ENCODE data around the gene RHPN2.
"Not testable (repeated sequence)": the region's sequence is repeated elsewhere in the genome, so short reads cannot be mapped to it uniquely, and the experiment has no call there.

Gene RHPN2

DNA sequence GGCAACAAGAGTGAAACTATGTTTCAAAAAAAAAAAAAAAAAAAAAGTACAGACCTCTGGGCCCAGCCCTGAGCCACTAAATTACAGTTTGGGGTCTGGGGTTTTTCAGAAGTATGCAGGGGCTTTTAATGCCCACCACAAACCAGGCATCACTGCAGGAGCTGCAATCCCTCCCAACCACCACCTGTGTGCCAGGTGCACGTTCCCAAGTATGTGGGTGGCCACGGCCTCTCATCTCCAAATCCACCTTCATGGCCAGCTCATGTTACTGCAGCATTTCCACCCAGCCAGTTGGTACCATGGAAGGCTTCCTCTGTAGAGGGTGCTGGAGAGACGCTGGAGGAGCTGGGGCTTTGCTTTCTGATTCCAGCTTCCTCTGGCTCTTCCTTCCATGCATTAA, 119.4 kb downstream of the RHPN2 start:
- DNase-seq: no peak
- ATAC-seq (replicated peaks): no peak
- no peak overlapping the region for H3K27ac Mint-ChIP-seq
- H3K27me3 Mint-ChIP-seq: no peaks in the 10 kb centered on the region
- H3K4me1 Mint-ChIP-seq: no peaks in the 10 kb centered on the region
- H3K9me3 Mint-ChIP-seq: peaks cover 8 to 9% of the 10 kb centered on the region in 2 donors
- peaks cover 65 to 72% of the 10 kb centered on the region in 2 donors for H3K36me3 Mint-ChIP-seq
- H3K4me3 Mint-ChIP-seq: no peak overlapping the region

DNA sequence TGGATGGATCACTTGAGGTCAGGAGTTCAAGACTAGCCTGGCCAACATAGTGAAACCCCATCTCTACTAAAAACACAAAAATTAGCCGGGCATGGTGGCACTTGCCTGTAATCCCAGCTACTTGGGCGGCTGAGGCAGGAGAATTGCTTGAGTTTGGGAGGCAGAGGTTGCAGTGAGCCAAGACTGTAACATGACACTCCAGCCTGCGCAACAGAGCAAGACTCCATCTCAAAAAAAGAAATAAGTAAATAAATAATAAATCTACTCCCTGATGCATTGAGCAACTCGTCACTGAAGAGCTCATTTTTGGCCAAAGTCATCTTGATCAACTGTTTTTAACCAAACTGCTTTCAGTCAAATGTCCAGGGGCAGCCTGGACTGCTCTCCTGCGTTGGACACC, 123.4 kb downstream of the RHPN2 start:
- not testable (repeated sequence) for H3K27me3 Mint-ChIP-seq; H3K4me1 Mint-ChIP-seq; H3K27ac Mint-ChIP-seq; ATAC-seq (replicated peaks); H3K4me3 Mint-ChIP-seq; DNase-seq; H3K9me3 Mint-ChIP-seq
- H3K36me3 Mint-ChIP-seq: peaks cover 46 to 55% of the 10 kb centered on the region in 2 donors

DNA sequence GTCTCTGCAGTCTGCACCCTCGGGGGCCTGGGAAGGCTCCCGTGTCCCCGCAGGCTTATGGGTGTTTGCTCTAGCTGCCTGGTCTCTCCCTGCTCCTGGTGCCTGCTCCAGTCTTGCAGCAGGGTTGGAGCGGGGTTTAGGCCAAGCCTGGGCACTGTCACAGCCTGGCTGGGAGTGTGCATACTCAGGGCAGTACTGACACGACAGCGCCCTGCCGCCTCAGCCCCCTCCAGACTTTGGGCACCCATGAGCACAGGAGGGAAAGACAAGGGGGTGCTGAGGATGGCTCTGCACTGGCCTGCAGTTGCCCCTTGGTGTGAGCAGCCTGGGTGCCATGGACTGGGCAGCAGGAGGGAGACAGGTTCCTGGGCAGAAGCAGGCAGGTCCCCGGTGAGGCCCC, 128.6 kb downstream of the RHPN2 start:
- ATAC-seq (replicated peaks) (no peak), DNase-seq (no peak)
- Mint-ChIP-seq H3K4me3 (no peak overlapping the region), H3K36me3 (peaks cover 38 to 52% of the 10 kb centered on the region in 2 donors), H3K27ac (no peak overlapping the region), H3K27me3 (no peaks in the 10 kb centered on the region), H3K4me1 (no peaks in the 10 kb centered on the region), H3K9me3 (no peaks in the 10 kb centered on the region)

DNA sequence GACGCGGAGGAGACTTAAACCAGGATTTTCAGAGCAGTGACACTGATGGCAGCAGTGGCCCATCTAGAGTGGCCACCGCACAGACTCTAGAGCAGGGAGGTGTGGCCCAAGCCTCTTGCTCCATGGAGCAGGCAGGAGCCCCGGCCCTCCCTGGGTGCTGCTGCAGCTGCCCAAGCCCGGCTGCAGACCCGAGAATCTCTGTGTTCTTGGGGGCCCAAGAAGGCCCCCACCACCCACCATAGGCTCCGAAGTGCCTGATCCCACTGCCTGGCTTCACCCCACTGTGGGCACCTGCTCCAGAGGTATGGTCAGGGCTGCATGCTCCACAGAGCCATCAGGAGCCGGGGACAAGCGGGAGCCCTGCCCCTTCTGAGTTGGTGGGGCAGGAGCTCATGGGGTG, 129.1 kb downstream of the RHPN2 start:
- ATAC-seq (replicated peaks) (no peak), DNase-seq (no peak)
- no peaks in the 10 kb centered on the region for H3K9me3 Mint-ChIP-seq
- no peaks in the 10 kb centered on the region for H3K4me1 Mint-ChIP-seq
- H3K4me3 Mint-ChIP-seq: no peak overlapping the region
- H3K36me3 Mint-ChIP-seq: peaks cover 41 to 57% of the 10 kb centered on the region in 2 donors
- H3K27me3 Mint-ChIP-seq: no peaks in the 10 kb centered on the region
- H3K27ac Mint-ChIP-seq: no peak overlapping the region

DNA sequence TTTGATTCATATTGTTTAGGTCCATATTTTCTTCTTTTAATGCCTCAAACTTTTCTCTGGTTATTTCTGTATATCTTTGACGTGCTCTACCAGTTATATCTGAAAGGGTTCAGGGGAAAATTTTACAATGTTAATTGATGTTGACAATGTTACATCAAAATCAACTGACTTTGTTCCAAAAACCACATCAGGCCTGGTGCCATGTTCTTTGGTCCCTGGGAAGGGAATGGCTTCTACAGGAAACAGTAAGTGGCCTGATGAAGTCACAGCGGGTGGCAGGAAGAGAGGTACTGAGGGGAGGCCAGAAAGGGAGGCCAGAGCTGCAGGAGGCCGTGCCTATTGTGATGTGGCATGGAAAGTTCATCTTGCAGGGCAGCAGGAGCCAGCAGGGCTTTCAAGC, 131.1 kb downstream of the RHPN2 start:
- ATAC-seq (replicated peaks) (no peak), DNase-seq (no peak)
- H3K4me3 Mint-ChIP-seq: no peak overlapping the region
- H3K27ac Mint-ChIP-seq: peak overlapping the region; percentile 49
- peaks cover 56 to 72% of the 10 kb centered on the region in 2 donors for H3K36me3 Mint-ChIP-seq
- peaks cover 4 to 8% of the 10 kb centered on the region in 2 donors for H3K9me3 Mint-ChIP-seq
- H3K4me1 Mint-ChIP-seq: no peaks in the 10 kb centered on the region
- H3K27me3 Mint-ChIP-seq: no peaks in the 10 kb centered on the region

DNA sequence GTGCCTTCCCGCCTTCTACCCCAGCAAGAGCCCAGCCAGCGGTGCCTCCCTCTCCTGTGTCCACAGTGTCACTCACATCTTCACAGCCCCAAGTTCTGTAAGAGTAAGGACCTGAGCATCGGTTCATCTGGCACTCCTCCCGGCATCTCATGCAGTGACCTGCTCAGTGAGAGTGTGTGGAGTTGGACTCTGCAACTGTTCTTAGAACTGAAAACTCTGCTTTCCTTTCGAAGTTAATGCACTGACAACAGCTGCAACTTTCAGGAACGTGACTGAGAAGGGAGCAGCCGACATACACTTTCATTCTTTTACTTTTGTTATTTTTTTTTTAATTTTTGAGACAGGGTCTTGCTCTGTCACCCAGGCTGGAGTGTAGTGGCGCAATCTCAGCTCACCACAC, 134.1 kb downstream of the RHPN2 start:
- H3K4me1 Mint-ChIP-seq: no peaks in the 10 kb centered on the region
- no peak overlapping the region for H3K27ac Mint-ChIP-seq
- H3K36me3 Mint-ChIP-seq: peaks cover 57 to 72% of the 10 kb centered on the region in 2 donors
- H3K27me3 Mint-ChIP-seq: no peaks in the 10 kb centered on the region
- peaks cover 10 to 15% of the 10 kb centered on the region in 2 donors for H3K9me3 Mint-ChIP-seq
- ATAC-seq (replicated peaks) (no peak), DNase-seq (no peak)
- H3K4me3 Mint-ChIP-seq: no peak overlapping the region

DNA sequence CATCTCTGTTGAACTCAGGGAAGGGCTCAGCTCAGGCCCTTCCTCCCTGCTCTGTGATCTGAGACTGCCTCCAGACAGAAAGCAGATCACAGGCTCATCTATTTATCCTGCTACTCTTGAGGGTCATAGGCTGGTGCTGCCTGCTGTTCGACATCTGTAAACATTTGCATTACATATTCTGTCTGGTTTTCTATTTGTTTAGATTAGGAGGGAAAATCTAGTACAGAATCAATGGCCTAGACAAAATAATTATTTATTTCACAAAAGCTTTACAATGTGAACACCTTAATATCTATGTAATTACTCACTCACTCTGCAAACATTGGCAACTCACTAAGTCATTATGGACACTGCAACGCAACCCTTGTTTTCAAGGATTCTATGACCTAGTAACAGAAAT, 135.9 kb downstream of the RHPN2 start:
- DNase-seq (no peak), ATAC-seq (replicated peaks) (no peak)
- Mint-ChIP-seq H3K4me3 (no peak overlapping the region), H3K36me3 (peaks cover 60 to 72% of the 10 kb centered on the region in 2 donors), H3K4me1 (no peaks in the 10 kb centered on the region), H3K27me3 (no peaks in the 10 kb centered on the region), H3K9me3 (peaks cover 10 to 15% of the 10 kb centered on the region in 2 donors), H3K27ac (no peak overlapping the region)

Measured in stimulated activated naive B cell treated with anti-CD40 and anti-IgM and Interleukin-4, amounts not matched to agents 10 μg/mL and 1 μg/mL and 100 μg/mL, for 72 hours (primary cell).